Cardiac muscle cell (in vitro differentiated cells and primary cell): ENCODE measurements around the gene THNSL1. TPM values are rescaled to one million over a fixed set of nuclear protein-coding genes. Genes with fewer than 3 reads are reported as not detected.
"Not testable (repeated sequence)": the region's sequence is repeated elsewhere in the genome, so short reads cannot be mapped to it uniquely, and the experiment has no call there.

ENCODE experiments used
- DNase-seq, 2 donors: peaks; one replicate each; pipeline versions ENCODE4 v3.0.0 to v3.0.0-alpha.2; 2010 to 2017; ENCODE audit warnings: low read depth in 1 of 2, low spot score in 1 of 2
- H3K27ac ChIP-seq: fragments of 200-600 bp; sonication (generic); 2 replicates; pipeline ENCODE4 v1.5.1; 2016
- H3K27me3 ChIP-seq: fragments of 200-600 bp; sonication (generic); 2 replicates; pipeline ENCODE4 v1.6.0; 2016; ENCODE audit warnings: control low read depth
- H3K36me3 ChIP-seq: fragments of 200-600 bp; sonication (generic); 2 replicates; pipeline ENCODE4 v1.5.1; 2016; ENCODE audit warnings: control low read depth
- H3K4me1 ChIP-seq: fragments of 200-600 bp; sonication (generic); 2 replicates; pipeline ENCODE4 v1.8.1; 2017; ENCODE audit warnings: low read depth, mild to moderate bottlenecking, mixed run types
- H3K4me3 ChIP-seq: fragments of 200-600 bp; sonication (generic); 2 replicates; pipeline ENCODE4 v1.5.1; 2016; ENCODE audit warnings: mild to moderate bottlenecking
- H3K9me3 ChIP-seq: fragments of 200-600 bp; sonication (generic); 2 replicates; pipeline ENCODE4 v1.5.1; 2017; ENCODE audit warnings: low read depth, mild to moderate bottlenecking, control low read depth
- CTCF ChIP-seq: IDR thresholded peaks from 2 replicates; pipeline ENCODE4 v1.5.1; 2012; ENCODE audit warnings: low read depth, mild to moderate bottlenecking, low read length
- polyA plus RNA-seq: library from polyadenylated mRNA; unstranded; fragments of >200 nt; fragmentation: Nextera tagmentation; extraction: Ambion mirVana; gene quantifications from 2 replicates; pipeline ENCODE4 v1.2.1, GENCODE V29; 2016
- total RNA-seq: library from RNA; depleted of rRNA; stranded (reverse); fragments of >200 nt; gene quantifications from 2 replicates; pipeline ENCODE4 v1.2.3, GENCODE V29; 2016

The THNSL1 gene
- 3.9 and 4.5 TPM in 2 replicates for total RNA-seq
- polyA plus RNA-seq: 6.9 and 11.7 TPM in 2 replicates

GRCh38 chr10:25016376-25017153, at the start of gene THNSL1:
THNSL1 (plus strand) TSS chr10:25016612; CDS start chr10:25023224, 6,612 bp downstream.
- peak; percentile 99 to 100 for DNase-seq
- Histone ChIP-seq H3K4me1 (peaks cover 13% of the 10 kb centered on the region), H3K9me3 (no peaks in the 10 kb centered on the region), H3K36me3 (no peaks in the 10 kb centered on the region), H3K27ac (peak within 1 kb of the TSS; percentile 91), H3K4me3 (peak within 1 kb of the TSS; percentile 43), H3K27me3 (no peaks in the 10 kb centered on the region)
- TF ChIP-seq CTCF: no peak

GRCh38 chr10:24966962-24967481, 49.4 kb upstream of the THNSL1 start:
- TF ChIP-seq CTCF: no peak
- no peaks in the 10 kb centered on the region for H3K4me1 ChIP-seq

DNA sequence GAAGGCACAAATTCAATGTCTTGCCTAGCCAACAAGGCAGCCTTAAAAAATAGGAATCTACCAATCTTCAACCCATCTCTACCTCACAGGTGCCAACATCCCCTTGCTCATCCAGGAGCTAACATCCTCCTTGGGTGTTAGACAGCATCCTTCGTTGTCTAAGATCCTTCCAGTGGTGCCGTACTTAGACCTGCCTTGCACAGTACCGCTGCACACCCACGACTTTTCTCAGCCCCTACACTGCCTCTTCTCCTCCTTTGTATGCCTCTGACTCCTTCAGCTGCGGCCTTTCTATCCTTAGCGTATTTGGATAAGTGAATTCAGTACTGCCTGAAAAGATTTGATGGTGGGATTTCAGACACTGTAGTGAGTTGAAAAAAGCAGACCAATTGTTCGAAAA, 48.1 kb upstream of the THNSL1 start:
- Histone ChIP-seq H3K4me3 (no peak overlapping the region), H3K9me3 (no peaks in the 10 kb centered on the region), H3K4me1 (no peaks in the 10 kb centered on the region), H3K27me3 (no peaks in the 10 kb centered on the region), H3K36me3 (no peaks in the 10 kb centered on the region), H3K27ac (no peak overlapping the region)
- DNase-seq: no peak
- TF ChIP-seq CTCF: no peak

More at GRCh38 chr10:24966962-24967481, 49.4 kb upstream of the THNSL1 start:
- Histone ChIP-seq H3K9me3 (no peaks in the 10 kb centered on the region), H3K36me3 (no peaks in the 10 kb centered on the region), H3K27me3 (no peaks in the 10 kb centered on the region), H3K4me3 (no peak overlapping the region), H3K27ac (no peak overlapping the region)
- DNase-seq: no peak

DNA sequence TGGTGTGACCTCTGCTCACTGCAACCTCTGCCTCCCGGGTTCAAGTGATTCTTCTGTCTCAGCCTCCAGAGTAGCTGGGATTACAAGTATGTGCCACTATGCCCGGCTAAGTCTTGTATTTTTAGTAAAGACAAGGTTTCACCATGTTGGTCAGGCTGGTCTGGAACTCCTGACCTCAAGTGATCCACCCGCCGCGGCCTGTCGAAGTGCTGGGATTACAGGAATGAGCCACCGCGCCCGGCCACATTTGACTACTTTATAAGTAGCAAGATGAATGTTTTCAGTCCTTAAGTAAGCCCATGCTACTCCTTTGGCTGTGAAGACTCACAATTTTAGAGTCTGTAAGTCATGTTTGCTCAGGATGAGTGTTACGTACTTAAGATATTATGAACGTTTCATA, 47.5 kb upstream of the THNSL1 start:
- H3K9me3 ChIP-seq, H3K27ac ChIP-seq, H3K4me3 ChIP-seq, H3K36me3 ChIP-seq, H3K4me1 ChIP-seq, DNase-seq, H3K27me3 ChIP-seq: not testable (repeated sequence)

GRCh38 chr10:24969841-24970281, 46.6 kb upstream of the THNSL1 start:
- no peak for TF ChIP-seq CTCF
- Histone ChIP-seq H3K27ac (no peak overlapping the region), H3K9me3 (no peaks in the 10 kb centered on the region)

DNA sequence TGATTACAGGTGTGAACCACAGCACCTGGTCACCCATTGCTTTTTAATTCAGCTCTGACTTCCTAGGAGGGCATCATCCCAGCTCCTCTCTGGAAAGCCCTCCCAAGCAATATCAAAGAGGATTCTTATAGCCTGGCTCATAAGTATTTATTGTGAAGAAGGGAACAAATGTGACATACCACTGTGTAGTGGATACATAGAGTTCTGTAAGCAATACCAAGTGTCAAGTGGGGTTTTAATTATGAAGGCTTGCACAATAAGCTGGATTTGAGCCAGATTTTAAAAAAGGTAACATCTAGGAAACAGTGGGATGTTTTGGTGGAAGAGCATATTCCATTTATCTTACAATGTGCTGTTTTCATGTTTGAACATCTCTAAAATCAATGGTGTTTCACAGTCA, 45.0 kb upstream of the THNSL1 start:
- Histone ChIP-seq H3K27me3 (no peaks in the 10 kb centered on the region), H3K9me3 (no peaks in the 10 kb centered on the region), H3K4me3 (no peak overlapping the region), H3K27ac (no peak overlapping the region), H3K36me3 (no peaks in the 10 kb centered on the region), H3K4me1 (no peaks in the 10 kb centered on the region)
- no peak for DNase-seq
- no peak for TF ChIP-seq CTCF

More at GRCh38 chr10:24969841-24970281, 46.6 kb upstream of the THNSL1 start:
- Histone ChIP-seq H3K4me3 (no peak overlapping the region), H3K27me3 (no peaks in the 10 kb centered on the region), H3K4me1 (no peaks in the 10 kb centered on the region), H3K36me3 (no peaks in the 10 kb centered on the region)
- no peak for DNase-seq
